WTC11 (cell line): ENCODE results near the gene TIAM2. TPM values are rescaled to one million over a fixed set of nuclear protein-coding genes. Genes with fewer than 3 reads are reported as not detected.

ENCODE experiments used
- ATAC-seq: fragments of 200-7000 bp; cut with Tn5 transposase; 2 replicates; pipeline ENCODE4 v1.10.0; 2021; ENCODE audit warnings: mild to moderate bottlenecking, moderate library complexity
- CTCF ChIA-PET: fragments of 300-600 bp; sonication (Branson Sonifier 250); formaldehyde crosslinking; loops from one replicate; lab custom pipeline; 2021; ENCODE audit warnings: antibody characterized with exemption; lab: Charles Lee
- POLR2A ChIA-PET: fragments of 350-600 bp; sonication (Branson Sonifier 250); formaldehyde crosslinking; loops from one replicate; lab custom pipeline; 2021; ENCODE audit warnings: antibody characterized with exemption; lab: Charles Lee
- DNase-seq: peaks from one replicate; pipeline ENCODE4 v3.0.0; 2021; ENCODE audit warnings: low spot score
- H3K27ac Mint-ChIP-seq: 2 replicates; pipeline ENCODE4 v1.8.0; 2021; ENCODE audit warnings: mixed read lengths
- H3K27me3 Mint-ChIP-seq: 2 replicates; pipeline ENCODE4 v1.8.0; 2021; ENCODE audit warnings: low read depth, mild to moderate bottlenecking, moderate library complexity, mixed read lengths
- H3K36me3 Mint-ChIP-seq: 2 replicates; pipeline ENCODE4 v1.8.0; 2021; ENCODE audit warnings: mixed read lengths
- H3K4me1 Mint-ChIP-seq: 2 replicates; pipeline ENCODE4 v1.8.0; 2022; ENCODE audit warnings: mixed read lengths
- H3K4me3 Mint-ChIP-seq: 2 replicates; pipeline ENCODE4 v1.8.0; 2021; ENCODE audit warnings: mild to moderate bottlenecking, moderate library complexity, mixed read lengths
- H3K9me3 Mint-ChIP-seq: 2 replicates; pipeline ENCODE4 v1.8.0; 2021; ENCODE audit warnings: mixed read lengths
- ELF4 ChIP-seq: sonication (generic); formaldehyde crosslinking; IDR thresholded peaks from 2 replicates; pipeline ENCODE4 v1.8.1; 2022; ENCODE audit warnings: low read depth, mild to moderate bottlenecking, moderate library complexity, missing genetic modification reagents
- EMX1 ChIP-seq: fragments of 250-450 bp; sonication (Bioruptor Pico); IDR thresholded peaks from 2 replicates; pipeline ENCODE4 v1.8.0; 2021; ENCODE audit warnings: mild to moderate bottlenecking
- FOXP1 ChIP-seq: sonication (generic); formaldehyde crosslinking; IDR thresholded peaks from 2 replicates; pipeline ENCODE4 v1.8.0; 2022; ENCODE audit warnings: missing genetic modification reagents, mild to moderate bottlenecking, moderate library complexity, borderline replicate concordance
- FOXP4 ChIP-seq: sonication (generic); formaldehyde crosslinking; IDR thresholded peaks from 2 replicates; pipeline ENCODE4 v1.8.0; 2022; ENCODE audit warnings: mild to moderate bottlenecking, missing genetic modification reagents
- GABPB1 ChIP-seq: sonication (generic); formaldehyde crosslinking; IDR thresholded peaks from 2 replicates; pipeline ENCODE4 v1.8.1; 2023; ENCODE audit warnings: mild to moderate bottlenecking, missing genetic modification reagents
- GTF2I ChIP-seq: fragments of 250-450 bp; sonication (Bioruptor Pico); conservative IDR thresholded peaks from 2 replicates; pipeline ENCODE4 v1.4.0; 2021; ENCODE audit warnings: mild to moderate bottlenecking
- HMGA2 ChIP-seq: fragments of 250-450 bp; sonication (Bioruptor Pico); IDR thresholded peaks from 2 replicates; pipeline ENCODE4 v1.4.0; 2021; ENCODE audit warnings: mild to moderate bottlenecking, moderate library complexity
- JAZF1 ChIP-seq: fragments of 250-450 bp; sonication (Bioruptor Pico); IDR thresholded peaks from 2 replicates; pipeline ENCODE4 v1.9.0; 2021; ENCODE audit warnings: moderate library complexity, mild to moderate bottlenecking, inconsistent platforms
- MLX ChIP-seq: sonication (generic); formaldehyde crosslinking; IDR thresholded peaks from 2 replicates; pipeline ENCODE4 v1.8.1; 2023; ENCODE audit warnings: mild to moderate bottlenecking, missing genetic modification reagents, moderate library complexity
- NR3C1 ChIP-seq: sonication (generic); formaldehyde crosslinking; conservative IDR thresholded peaks from 2 replicates; pipeline ENCODE4 v1.8.1; 2023; ENCODE audit warnings: low read depth, mild to moderate bottlenecking, missing genetic modification reagents
- SOX15 ChIP-seq: fragments of 250-450 bp; sonication (Bioruptor Pico); IDR thresholded peaks from 2 replicates; pipeline ENCODE4 v1.9.0; 2021; ENCODE audit warnings: mild to moderate bottlenecking
- TEAD1 ChIP-seq: sonication (generic); formaldehyde crosslinking; IDR thresholded peaks from 2 replicates; pipeline ENCODE4 v1.8.0; 2022; ENCODE audit warnings: mild to moderate bottlenecking, missing genetic modification reagents
- total RNA-seq: library from RNA; stranded (reverse); gene quantifications from 3 replicates; pipeline ENCODE4 v1.2.3, GENCODE V29; 2021
- TF ChIP-seq, protein P1 (sequence below): sonication (generic); formaldehyde crosslinking; IDR thresholded peaks from 2 replicates; pipeline ENCODE4 v1.8.0; 2023; ENCODE audit warnings: missing genetic modification reagents, mild to moderate bottlenecking, borderline replicate concordance
- TF ChIP-seq, protein P2 (sequence below): fragments of 250-450 bp; sonication (Bioruptor Pico); IDR thresholded peaks from 2 replicates; pipeline ENCODE4 v2.1.2; 2022; ENCODE audit warnings: mild to moderate bottlenecking, moderate library complexity
- TF ChIP-seq, protein P3 (sequence below): sonication (generic); formaldehyde crosslinking; IDR thresholded peaks from 2 replicates; pipeline ENCODE4 v1.8.0; 2022; ENCODE audit warnings: mild to moderate bottlenecking, missing genetic modification reagents
- TF ChIP-seq, protein P4 (sequence below): sonication (generic); formaldehyde crosslinking; IDR thresholded peaks from 2 replicates; pipeline ENCODE4 v1.8.0; 2023; ENCODE audit warnings: missing genetic modification reagents
- TF ChIP-seq, protein P5 (sequence below): sonication (generic); formaldehyde crosslinking; IDR thresholded peaks from 2 replicates; pipeline ENCODE4 v1.8.1; 2023; ENCODE audit warnings: mild to moderate bottlenecking, moderate library complexity, missing genetic modification reagents

Gene TIAM2
- total RNA-seq, 1 experiment from 2014 or later = 15.1 TPM

DNA sequence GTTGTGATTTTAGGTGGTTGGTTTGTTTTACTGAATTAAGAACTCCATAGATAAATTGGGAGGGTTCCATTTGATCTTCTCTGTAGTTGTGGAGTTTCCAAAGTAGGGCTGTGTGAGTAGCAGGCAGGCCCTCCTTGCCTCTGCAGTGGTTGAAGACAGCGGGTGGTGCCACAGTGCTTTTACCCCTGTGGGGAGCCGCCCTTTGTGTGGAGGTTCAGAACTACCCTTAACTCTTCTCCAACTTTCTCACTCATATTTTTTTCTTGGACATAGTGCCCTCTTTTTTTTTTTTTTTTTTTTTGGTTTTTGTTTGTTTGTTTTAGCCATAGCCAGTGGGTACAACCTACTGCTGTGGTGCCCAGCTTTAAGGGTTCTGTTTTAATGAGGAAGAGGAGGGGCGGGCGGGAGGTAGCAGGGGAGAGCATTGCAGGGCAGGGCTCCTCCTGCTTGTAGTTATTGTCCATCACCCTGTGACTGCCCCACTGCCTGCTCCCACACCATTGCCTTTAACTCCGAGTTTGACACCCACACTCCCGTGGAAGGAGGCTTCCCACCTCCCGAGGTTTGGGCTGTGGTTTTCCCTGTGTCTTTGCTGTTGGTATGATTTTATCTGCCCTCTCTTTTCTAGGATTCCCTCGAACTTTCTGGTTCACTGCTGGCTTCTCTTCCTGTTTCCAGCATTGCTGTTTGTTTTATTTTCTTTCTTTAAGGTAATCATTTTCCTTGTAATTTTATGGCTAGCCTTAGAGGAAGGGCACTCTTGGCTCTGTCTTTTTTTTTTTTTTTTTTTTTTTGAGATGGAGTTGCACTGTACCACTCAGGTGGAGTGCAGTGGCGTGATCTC is 50.7 kb downstream of the TIAM2 start:
- Mint-ChIP-seq H3K27ac (no peak overlapping the region), H3K27me3 (no peaks in the 10 kb centered on the region), H3K4me3 (no peak overlapping the region), H3K4me1 (peaks cover 43% of the 10 kb centered on the region), H3K9me3 (no peaks in the 10 kb centered on the region), H3K36me3 (no peaks in the 10 kb centered on the region)
- no peak for TF ChIP-seq EMX1
- TF ChIP-seq, protein P1, sequence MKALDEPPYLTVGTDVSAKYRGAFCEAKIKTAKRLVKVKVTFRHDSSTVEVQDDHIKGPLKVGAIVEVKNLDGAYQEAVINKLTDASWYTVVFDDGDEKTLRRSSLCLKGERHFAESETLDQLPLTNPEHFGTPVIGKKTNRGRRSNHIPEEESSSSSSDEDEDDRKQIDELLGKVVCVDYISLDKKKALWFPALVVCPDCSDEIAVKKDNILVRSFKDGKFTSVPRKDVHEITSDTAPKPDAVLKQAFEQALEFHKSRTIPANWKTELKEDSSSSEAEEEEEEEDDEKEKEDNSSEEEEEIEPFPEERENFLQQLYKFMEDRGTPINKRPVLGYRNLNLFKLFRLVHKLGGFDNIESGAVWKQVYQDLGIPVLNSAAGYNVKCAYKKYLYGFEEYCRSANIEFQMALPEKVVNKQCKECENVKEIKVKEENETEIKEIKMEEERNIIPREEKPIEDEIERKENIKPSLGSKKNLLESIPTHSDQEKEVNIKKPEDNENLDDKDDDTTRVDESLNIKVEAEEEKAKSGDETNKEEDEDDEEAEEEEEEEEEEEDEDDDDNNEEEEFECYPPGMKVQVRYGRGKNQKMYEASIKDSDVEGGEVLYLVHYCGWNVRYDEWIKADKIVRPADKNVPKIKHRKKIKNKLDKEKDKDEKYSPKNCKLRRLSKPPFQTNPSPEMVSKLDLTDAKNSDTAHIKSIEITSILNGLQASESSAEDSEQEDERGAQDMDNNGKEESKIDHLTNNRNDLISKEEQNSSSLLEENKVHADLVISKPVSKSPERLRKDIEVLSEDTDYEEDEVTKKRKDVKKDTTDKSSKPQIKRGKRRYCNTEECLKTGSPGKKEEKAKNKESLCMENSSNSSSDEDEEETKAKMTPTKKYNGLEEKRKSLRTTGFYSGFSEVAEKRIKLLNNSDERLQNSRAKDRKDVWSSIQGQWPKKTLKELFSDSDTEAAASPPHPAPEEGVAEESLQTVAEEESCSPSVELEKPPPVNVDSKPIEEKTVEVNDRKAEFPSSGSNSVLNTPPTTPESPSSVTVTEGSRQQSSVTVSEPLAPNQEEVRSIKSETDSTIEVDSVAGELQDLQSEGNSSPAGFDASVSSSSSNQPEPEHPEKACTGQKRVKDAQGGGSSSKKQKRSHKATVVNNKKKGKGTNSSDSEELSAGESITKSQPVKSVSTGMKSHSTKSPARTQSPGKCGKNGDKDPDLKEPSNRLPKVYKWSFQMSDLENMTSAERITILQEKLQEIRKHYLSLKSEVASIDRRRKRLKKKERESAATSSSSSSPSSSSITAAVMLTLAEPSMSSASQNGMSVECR (CRISPR knock-in tag) = no peak
- no peak for TF ChIP-seq GABPB1 (CRISPR knock-in tag)
- TF ChIP-seq, protein P2, sequence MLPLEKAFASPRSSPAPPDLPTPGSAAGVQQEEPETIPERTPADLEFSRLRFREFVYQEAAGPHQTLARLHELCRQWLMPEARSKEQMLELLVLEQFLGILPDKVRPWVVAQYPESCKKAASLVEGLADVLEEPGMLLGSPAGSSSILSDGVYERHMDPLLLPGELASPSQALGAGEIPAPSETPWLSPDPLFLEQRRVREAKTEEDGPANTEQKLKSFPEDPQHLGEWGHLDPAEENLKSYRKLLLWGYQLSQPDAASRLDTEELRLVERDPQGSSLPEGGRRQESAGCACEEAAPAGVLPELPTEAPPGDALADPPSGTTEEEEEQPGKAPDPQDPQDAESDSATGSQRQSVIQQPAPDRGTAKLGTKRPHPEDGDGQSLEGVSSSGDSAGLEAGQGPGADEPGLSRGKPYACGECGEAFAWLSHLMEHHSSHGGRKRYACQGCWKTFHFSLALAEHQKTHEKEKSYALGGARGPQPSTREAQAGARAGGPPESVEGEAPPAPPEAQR = no peak
- TF ChIP-seq GTF2I (CRISPR knock-in tag) = no peak
- no peak for TF ChIP-seq HMGA2 (CRISPR knock-in tag)
- TF ChIP-seq JAZF1 (CRISPR knock-in tag) = no peak
- no peak for TF ChIP-seq SOX15 (CRISPR knock-in tag)
- TF ChIP-seq, protein P3, sequence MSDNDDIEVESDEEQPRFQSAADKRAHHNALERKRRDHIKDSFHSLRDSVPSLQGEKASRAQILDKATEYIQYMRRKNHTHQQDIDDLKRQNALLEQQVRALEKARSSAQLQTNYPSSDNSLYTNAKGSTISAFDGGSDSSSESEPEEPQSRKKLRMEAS = no peak
- TF ChIP-seq NR3C1 (CRISPR knock-in tag) = no peak
- no peak for TF ChIP-seq MLX (CRISPR knock-in tag)
- no peak for TF ChIP-seq FOXP1
- ChIA-PET CTCF (no interaction called here), POLR2A (interaction anchor here (0.5 to 0.6 kb wide), 2 partner anchors 118 to 906 kb away, joined by 3 read pairs; no protein-coding TSS in a partner anchor)
- DNase-seq = no peak
- peak; percentile 60 for ATAC-seq

- H3K27ac Mint-ChIP-seq = no peak overlapping the region
- no peak for DNase-seq
- no peaks in the 10 kb centered on the region for H3K36me3 Mint-ChIP-seq
- POLR2A ChIA-PET = no interaction called here
- no peaks in the 10 kb centered on the region for H3K27me3 Mint-ChIP-seq
- no peaks in the 10 kb centered on the region for H3K9me3 Mint-ChIP-seq
- CTCF ChIA-PET = no interaction called here
- no peak for ATAC-seq
- H3K4me3 Mint-ChIP-seq = no peak overlapping the region
- H3K4me1 Mint-ChIP-seq = peaks cover 26% of the 10 kb centered on the region
- TF ChIP-seq FOXP4 (no peak), ELF4 (CRISPR knock-in tag) (no peak), NR3C1 (CRISPR knock-in tag) (no peak), TEAD1 (CRISPR knock-in tag) (no peak)
- TF ChIP-seq, protein P2 = no peak
- TF ChIP-seq, protein P4, sequence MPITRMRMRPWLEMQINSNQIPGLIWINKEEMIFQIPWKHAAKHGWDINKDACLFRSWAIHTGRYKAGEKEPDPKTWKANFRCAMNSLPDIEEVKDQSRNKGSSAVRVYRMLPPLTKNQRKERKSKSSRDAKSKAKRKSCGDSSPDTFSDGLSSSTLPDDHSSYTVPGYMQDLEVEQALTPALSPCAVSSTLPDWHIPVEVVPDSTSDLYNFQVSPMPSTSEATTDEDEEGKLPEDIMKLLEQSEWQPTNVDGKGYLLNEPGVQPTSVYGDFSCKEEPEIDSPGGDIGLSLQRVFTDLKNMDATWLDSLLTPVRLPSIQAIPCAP (CRISPR knock-in tag) = no peak
- TF ChIP-seq, protein P5, sequence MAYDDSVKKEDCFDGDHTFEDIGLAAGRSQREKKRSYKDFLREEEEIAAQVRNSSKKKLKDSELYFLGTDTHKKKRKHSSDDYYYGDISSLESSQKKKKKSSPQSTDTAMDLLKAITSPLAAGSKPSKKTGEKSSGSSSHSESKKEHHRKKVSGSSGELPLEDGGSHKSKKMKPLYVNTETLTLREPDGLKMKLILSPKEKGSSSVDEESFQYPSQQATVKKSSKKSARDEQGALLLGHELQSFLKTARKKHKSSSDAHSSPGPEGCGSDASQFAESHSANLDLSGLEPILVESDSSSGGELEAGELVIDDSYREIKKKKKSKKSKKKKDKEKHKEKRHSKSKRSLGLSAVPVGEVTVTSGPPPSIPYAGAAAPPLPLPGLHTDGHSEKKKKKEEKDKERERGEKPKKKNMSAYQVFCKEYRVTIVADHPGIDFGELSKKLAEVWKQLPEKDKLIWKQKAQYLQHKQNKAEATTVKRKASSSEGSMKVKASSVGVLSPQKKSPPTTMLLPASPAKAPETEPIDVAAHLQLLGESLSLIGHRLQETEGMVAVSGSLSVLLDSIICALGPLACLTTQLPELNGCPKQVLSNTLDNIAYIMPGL (CRISPR knock-in tag) = no peak
Measured at GRCh38 chr6:155047523-155047922, 52.4 kb downstream of the TIAM2 start.
